ENCODE measurements around the gene CT45A5. TPM values are rescaled to one million over a fixed set of nuclear protein-coding genes. Genes with fewer than 3 reads are reported as not detected.
"Not testable (repeated sequence)": the region's sequence is repeated elsewhere in the genome, so short reads cannot be mapped to it uniquely, and the experiment has no call there.

CT45A5 gene
- polyA plus RNA-seq, 1 donor (not counting 4 experiments of a cell fraction or from before 2014, with no cell fraction given): not detected

GRCh38 chrX:135737366-135738071 lies 47.8 kb downstream of the CT45A5 start:
- no peak for FAIRE-seq
- dilution Hi-C loops (cut with MboI; ENCODE audit: extremely low pct_ligation_motif_present, low sequenced_read_pairs): no loop called here

GRCh38 chrX:135734666-135735065 lies 50.6 kb downstream of the CT45A5 start:
- H4K20me1 ChIP-seq (ENCODE audit: control insufficient read depth, extremely low read depth, insufficient read depth, low read length); H3K4me3 ChIP-seq (ENCODE audit: control insufficient read depth in 2 of 3, extremely low read depth in 1 of 3, insufficient read depth in 2 of 3, low read depth in 1 of 3, low read length in 3 of 3); H3K27me3 ChIP-seq (ENCODE audit: control insufficient read depth, extremely low read depth, insufficient read depth, low read length); H3K79me2 ChIP-seq (ENCODE audit: control insufficient read depth, insufficient read depth, low read length); H2AFZ ChIP-seq (ENCODE audit: control insufficient read depth, low read length); dilution Hi-C loops (cut with MboI; ENCODE audit: extremely low pct_ligation_motif_present, low sequenced_read_pairs); H3K9me1 ChIP-seq (ENCODE audit: control insufficient read depth, extremely low read depth, insufficient read depth, low read length); H3K4me1 ChIP-seq (ENCODE audit: control insufficient read depth, extremely low read depth, insufficient read depth, low read length); H3K9me3 ChIP-seq (ENCODE audit: control insufficient read depth, low read depth, low read length); H3K9ac ChIP-seq (ENCODE audit: control insufficient read depth, extremely low read depth, insufficient read depth, low read length); FAIRE-seq; DNase-seq (ENCODE audit: low read depth, low spot score); H3K36me3 ChIP-seq (ENCODE audit: control insufficient read depth in 2 of 2, extremely low read depth in 1 of 2, insufficient read depth in 2 of 2, low read length in 2 of 2); H3K4me2 ChIP-seq (ENCODE audit: control insufficient read depth, extremely low read depth, insufficient read depth, low read depth, low read length); H3K27ac ChIP-seq (ENCODE audit: control insufficient read depth, insufficient read depth, low read length): not testable (repeated sequence)

More at GRCh38 chrX:135737366-135738071, 47.8 kb downstream of the CT45A5 start:
- Histone ChIP-seq H3K36me3 (ENCODE audit: control insufficient read depth in 2 of 2, extremely low read depth in 1 of 2, insufficient read depth in 2 of 2, low read length in 2 of 2) (no peaks in the 10 kb centered on the region), H3K79me2 (ENCODE audit: control insufficient read depth, insufficient read depth, low read length) (no peaks in the 10 kb centered on the region), H3K9ac (ENCODE audit: control insufficient read depth, extremely low read depth, insufficient read depth, low read length) (no peak overlapping the region), H3K9me3 (ENCODE audit: control insufficient read depth, low read depth, low read length) (no peaks in the 10 kb centered on the region), H3K27me3 (ENCODE audit: control insufficient read depth, extremely low read depth, insufficient read depth, low read length) (no peaks in the 10 kb centered on the region), H3K27ac (ENCODE audit: control insufficient read depth, insufficient read depth, low read length) (no peak overlapping the region), H3K9me1 (ENCODE audit: control insufficient read depth, extremely low read depth, insufficient read depth, low read length) (no peaks in the 10 kb centered on the region), H3K4me2 (ENCODE audit: control insufficient read depth, extremely low read depth, insufficient read depth, low read depth, low read length) (no peak overlapping the region), H4K20me1 (ENCODE audit: control insufficient read depth, extremely low read depth, insufficient read depth, low read length) (no peaks in the 10 kb centered on the region), H3K4me1 (ENCODE audit: control insufficient read depth, extremely low read depth, insufficient read depth, low read length) (no peaks in the 10 kb centered on the region), H3K4me3 (ENCODE audit: control insufficient read depth in 2 of 3, extremely low read depth in 1 of 3, insufficient read depth in 2 of 3, low read depth in 1 of 3, low read length in 3 of 3) (no peak overlapping the region), H2AFZ (ENCODE audit: control insufficient read depth, low read length) (no peak overlapping the region)
- TF ChIP-seq EZH2 (IDR thresholded peaks at IDR 0.05; ENCODE audit: low read length): no peak
- no peak for TF ChIP-seq CTCF (optimal IDR thresholded peaks at IDR 0.05 in 1 of 3, IDR thresholded peaks at IDR 0.05 in 1 of 3, conservative IDR thresholded peaks at IDR 0.05 in 1 of 3; ENCODE audit: extremely low read depth in 1 of 3, insufficient read depth in 2 of 3, low read length in 3 of 3)
- no peak for DNase-seq (ENCODE audit: low read depth, low spot score)

Other genes with a start within 250 kb of the CT45A5 start
- gene CT45A1, start 71.9 kb downstream of the CT45A5 start, polyA plus RNA-seq: not detected in 3 replicates
- gene CT45A3, start 17.3 kb downstream of the CT45A5 start, polyA plus RNA-seq: not detected in 3 replicates
- not detected in 3 replicates for gene CT45A6, start 17.3 kb upstream of the CT45A5 start, polyA plus RNA-seq
- not detected in 3 replicates for gene CT45A2, start 34.5 kb upstream of the CT45A5 start, polyA plus RNA-seq
- not detected in 3 replicates for gene CT45A7, start 51.8 kb upstream of the CT45A5 start, polyA plus RNA-seq
- not detected in 3 replicates for gene CT45A8, start 69.0 kb upstream of the CT45A5 start, polyA plus RNA-seq
- not detected in 3 replicates for gene CT45A9, start 86.3 kb upstream of the CT45A5 start, polyA plus RNA-seq
- not detected in 3 replicates for gene CT45A10, start 107.9 kb upstream of the CT45A5 start, polyA plus RNA-seq
- not detected in 3 replicates for gene SAGE1, start 108.2 kb upstream of the CT45A5 start, polyA plus RNA-seq
- 10.4 to 19.8 TPM (median 14.8 TPM) in 3 replicates for gene MMGT1, start 188.5 kb upstream of the CT45A5 start, polyA plus RNA-seq
- gene SLC9A6, start 199.9 kb upstream of the CT45A5 start, polyA plus RNA-seq: 11.0 to 17.4 TPM (median 14.0 TPM) in 3 replicates

Measured in keratinocyte (primary cell).